ENCODE measurements around the gene PODXL.

The PODXL gene

GRCh38 chr7:131568510-131568909 is 12.1 kb upstream of the PODXL start:
- Histone ChIP-seq H3K4me3 (no peak overlapping the region), H3K27ac (no peak overlapping the region)
- no peak for DNase-seq (ENCODE audit: low spot score)
- no peak for TF ChIP-seq CTCF (IDR thresholded peaks at IDR 0.05)

GRCh38 chr7:131564640-131565039 is 8.2 kb upstream of the PODXL start:
- Histone ChIP-seq H3K4me3 (no peak overlapping the region), H3K27ac (no peak overlapping the region)
- DNase-seq (ENCODE audit: low spot score) = no peak
- TF ChIP-seq CTCF (IDR thresholded peaks at IDR 0.05) = no peak

- no peak overlapping the region for H3K4me3 ChIP-seq
- no peak for TF ChIP-seq CTCF (IDR thresholded peaks at IDR 0.05)
- no peak overlapping the region for H3K27ac ChIP-seq
- no peak for DNase-seq (ENCODE audit: low spot score)
Measured at GRCh38 chr7:131563918-131564317, 7.5 kb upstream of the PODXL start.

GRCh38 chr7:131562941-131563340 is 6.5 kb upstream of the PODXL start:
- Histone ChIP-seq H3K4me3 (no peak overlapping the region), H3K27ac (no peak overlapping the region)
- no peak for TF ChIP-seq CTCF (IDR thresholded peaks at IDR 0.05)
- no peak for DNase-seq (ENCODE audit: low spot score)

GRCh38 chr7:131560061-131560460 is 3.6 kb upstream of the PODXL start:
- DNase-seq (ENCODE audit: low spot score) = no peak
- H3K4me3 ChIP-seq = no peak overlapping the region
- no peak overlapping the region for H3K27ac ChIP-seq
- no peak for TF ChIP-seq CTCF (IDR thresholded peaks at IDR 0.05)

- H3K27ac ChIP-seq = peak overlapping the region in 1 of 2 donors; percentile 37
- TF ChIP-seq CTCF (IDR thresholded peaks at IDR 0.05) = no peak
- H3K4me3 ChIP-seq = peak overlapping the region; percentile 77
- no peak for DNase-seq (ENCODE audit: low spot score)
Measured at GRCh38 chr7:131557652-131558385, 1.4 kb upstream of the PODXL start.

GRCh38 chr7:131556909-131557651 is 652 bp upstream of the PODXL start:
- Histone ChIP-seq H3K4me3 (peak overlapping the region; percentile 77), H3K27ac (peak overlapping the region in 1 of 2 donors; percentile 65)
- TF ChIP-seq CTCF (IDR thresholded peaks at IDR 0.05) = no peak
- no peak for DNase-seq (ENCODE audit: low spot score)

Data from coronary artery (tissue), 2 donors.